Liver (tissue), 9 donors: ENCODE measurements around the gene MTMR2. TPM values are rescaled to one million over a fixed set of nuclear protein-coding genes. Genes with fewer than 3 reads are reported as not detected.

Experiments
- DNase-seq: peaks from one replicate; pipeline ENCODE4 v3.0.0-alpha.2; 2017; ENCODE audit warnings: low spot score
- H3K27ac ChIP-seq, 2 donors: one replicate each; pipeline ENCODE4 v1.7.0; 2013; ENCODE audit warnings: inconsistent platforms in 2 of 2, low read length in 2 of 2, control low read depth in 1 of 2, low read depth in 1 of 2, mild to moderate bottlenecking in 1 of 2
- H3K27me3 ChIP-seq, 4 donors: one replicate each; pipeline versions ENCODE4 v1.6.1 to v1.7.0; 2013; ENCODE audit warnings: low read length in 3 of 4, inconsistent platforms in 1 of 4, mild to moderate bottlenecking in 1 of 4, moderate library complexity in 1 of 4; ENCODE audit not compliant: control insufficient read depth in 4 of 4, insufficient read depth in 4 of 4
- H3K36me3 ChIP-seq, 4 donors: one replicate each; pipeline versions ENCODE4 v1.6.1 to v1.7.0; 2013; ENCODE audit warnings: low read length in 3 of 4, mild to moderate bottlenecking in 3 of 4, low read depth in 1 of 4, moderate library complexity in 1 of 4; ENCODE audit not compliant: control insufficient read depth in 4 of 4, insufficient read depth in 3 of 4
- H3K4me1 ChIP-seq, 4 donors: one replicate each; pipeline versions ENCODE4 v1.6.1 to v1.7.0; 2013; ENCODE audit warnings: low read length in 3 of 4, mild to moderate bottlenecking in 3 of 4, moderate library complexity in 1 of 4; ENCODE audit not compliant: control insufficient read depth in 4 of 4, insufficient read depth in 4 of 4
- H3K4me3 ChIP-seq, 3 donors: one replicate each; pipeline versions ENCODE4 v1.6.1 to v1.7.0; 2013; ENCODE audit warnings: low read length in 3 of 3, control low read depth in 1 of 3, low read depth in 1 of 3, mild to moderate bottlenecking in 1 of 3
- H3K9ac ChIP-seq, 2 donors: one replicate each; pipeline ENCODE4 v1.7.0; 2013; ENCODE audit warnings: low read length in 2 of 2, mild to moderate bottlenecking in 2 of 2, moderate library complexity in 2 of 2, control low read depth in 1 of 2, low read depth in 1 of 2
- H3K9me3 ChIP-seq, 4 donors: one replicate each; pipeline versions ENCODE4 v1.6.1 to v1.7.0; 2013; ENCODE audit warnings: low read length in 3 of 4; ENCODE audit not compliant: control insufficient read depth in 4 of 4
- CTCF ChIP-seq: fragments of 150-350 bp; IDR thresholded peaks from 2 replicates; pipeline ENCODE4 v1.5.1; 2017; ENCODE audit warnings: improper control_type of control experiment, low read depth, low read length; ENCODE audit not compliant: missing input control
- EGR1 ChIP-seq, 2 donors: IDR thresholded peaks; 2 replicates each; pipeline ENCODE4 v1.6.1; 2016 to 2018; ENCODE audit warnings: antibody characterized with exemption in 2 of 2, low read depth in 2 of 2
- FOXA1 ChIP-seq: IDR thresholded peaks from 2 replicates; pipeline ENCODE4 v1.6.1; 2016; ENCODE audit warnings: antibody characterized with exemption
- FOXA2 ChIP-seq: IDR thresholded peaks from 2 replicates; pipeline ENCODE4 v1.6.1; 2016; ENCODE audit warnings: antibody characterized with exemption
- GABPA ChIP-seq, 2 donors: IDR thresholded peaks in 1 of 2; conservative IDR thresholded peaks in 1 of 2; 2 replicates each; pipeline ENCODE4 v1.6.1; 2016; ENCODE audit warnings: antibody characterized with exemption in 2 of 2, mild to moderate bottlenecking in 1 of 2, moderate library complexity in 1 of 2
- HNF4A ChIP-seq, 2 donors: conservative IDR thresholded peaks; 2 replicates each; pipeline ENCODE4 v1.6.1; 2016; ENCODE audit warnings: antibody characterized with exemption in 2 of 2, mild to moderate bottlenecking in 2 of 2
- HNF4G ChIP-seq: IDR thresholded peaks from 2 replicates; pipeline ENCODE4 v1.6.1; 2016; ENCODE audit warnings: antibody characterized with exemption
- JUND ChIP-seq, 2 donors: IDR thresholded peaks; 2 replicates each; pipeline ENCODE4 v1.6.1; 2016; ENCODE audit warnings: antibody characterized with exemption in 2 of 2
- NR2F2 ChIP-seq: IDR thresholded peaks from 2 replicates; pipeline ENCODE4 v1.6.1; 2016; ENCODE audit warnings: antibody characterized with exemption
- RAD21 ChIP-seq, 2 donors: IDR thresholded peaks; 2 replicates each; pipeline ENCODE4 v1.6.1; 2016; ENCODE audit warnings: antibody characterized with exemption in 2 of 2, mild to moderate bottlenecking in 2 of 2
- RXRA ChIP-seq, 2 donors: IDR thresholded peaks; 2 replicates each; pipeline ENCODE4 v1.6.1; 2017 to 2018; ENCODE audit warnings: antibody characterized with exemption in 2 of 2, mild to moderate bottlenecking in 1 of 2
- SP1 ChIP-seq: IDR thresholded peaks from 2 replicates; pipeline ENCODE4 v1.6.1; 2018; ENCODE audit warnings: antibody characterized with exemption, mild to moderate bottlenecking
- TAF1 ChIP-seq: conservative IDR thresholded peaks from 2 replicates; pipeline ENCODE4 v1.6.1; 2016; ENCODE audit warnings: antibody characterized with exemption, mild to moderate bottlenecking
- YY1 ChIP-seq: IDR thresholded peaks from 2 replicates; pipeline ENCODE4 v1.6.1; 2016; ENCODE audit warnings: antibody characterized with exemption, mild to moderate bottlenecking
- WGBS: extraction: QIAGEN DNeasy Blood & Tissue Kit; methylation state at CpG from one replicate; pipeline ENCODE4 v1.1.7; 2013; 5-methylcytosine and 5-hydroxymethylcytosine counted together
- polyA plus RNA-seq, 2 donors: library from polyadenylated mRNA; stranded (reverse) in 1 of 2; unstranded in 1 of 2; fragments of 200-250 nt in 1 of 2; fragments of >200 nt in 1 of 2; fragmentation: Nextera tagmentation in 1 of 2; extraction: Ambion mirVana in 1 of 2; gene quantifications; one replicate each; pipeline versions ENCODE4 v1.2.1 to v1.2.3, GENCODE V29; 2013 to 2015
- total RNA-seq, 2 donors: library from RNA; depleted of rRNA; stranded (reverse); fragments of >200 nt; gene quantifications; one replicate each; pipeline ENCODE4 v1.2.3, GENCODE V29; 2014
- TF ChIP-seq, protein P1 (sequence below): IDR thresholded peaks from 2 replicates; pipeline ENCODE4 v1.6.1; 2016; ENCODE audit warnings: antibody characterized with exemption, mild to moderate bottlenecking
- TF ChIP-seq, protein P2 (sequence below): IDR thresholded peaks from 2 replicates; pipeline ENCODE4 v1.6.1; 2016; ENCODE audit warnings: antibody characterized with exemption
- TF ChIP-seq, protein P3 (sequence below): IDR thresholded peaks from 2 replicates; pipeline ENCODE4 v1.6.1; 2016; ENCODE audit warnings: antibody characterized with exemption
- TF ChIP-seq, protein P4 (sequence below): IDR thresholded peaks from 2 replicates; pipeline ENCODE4 v1.6.1; 2016; ENCODE audit warnings: antibody characterized with exemption
- donor health status: healthy.
- donor health status: healthy.
- donor health status: healthy.
- donor health status: healthy.
- donor health status: healthy.

Gene MTMR2
- total and polyA plus RNA-seq, 4 donors: 2.0 to 9.5 (median 3.1) TPM

DNA sequence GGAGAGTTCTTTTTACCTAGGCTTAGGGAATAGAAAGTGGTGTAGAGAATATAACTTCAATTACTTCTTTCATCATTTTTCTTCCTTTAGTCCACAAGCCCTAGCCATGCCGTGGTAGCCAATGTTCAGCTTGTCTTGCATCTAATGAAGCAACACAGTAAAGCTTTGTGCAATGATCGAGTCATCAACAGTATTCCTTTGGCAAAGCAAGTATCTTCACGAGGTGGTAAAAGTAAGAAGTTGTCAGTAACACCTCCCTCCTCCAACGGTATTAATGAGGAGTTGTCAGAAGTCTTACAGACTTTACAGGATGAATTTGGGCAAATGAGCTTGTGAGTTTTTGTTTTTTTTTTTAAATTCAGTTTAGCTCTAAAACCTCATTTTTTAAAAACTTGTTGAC lies 96.2 kb downstream of the MTMR2 start:
- Histone ChIP-seq H3K27ac (no peak overlapping the region), H3K36me3 (peaks cover 7 to 58% (median 34%) of the 10 kb centered on the region in 4 donors), H3K9me3 (no peaks in the 10 kb centered on the region), H3K9ac (no peak overlapping the region), H3K4me1 (no peaks in the 10 kb centered on the region), H3K27me3 (no peaks in the 10 kb centered on the region), H3K4me3 (no peak overlapping the region)
- WGBS: 93% methylated on average over 4 of the region's 4 CpGs
- no peak for TF ChIP-seq JUND (IDR thresholded peaks at IDR 0.05)
- TF ChIP-seq GABPA (IDR thresholded peaks at IDR 0.05 in 1 of 2, conservative IDR thresholded peaks at IDR 0.05 in 1 of 2): no peak
- no peak for TF ChIP-seq NR2F2
- TF ChIP-seq RAD21 (IDR thresholded peaks at IDR 0.05): no peak
- TF ChIP-seq, protein P1, sequence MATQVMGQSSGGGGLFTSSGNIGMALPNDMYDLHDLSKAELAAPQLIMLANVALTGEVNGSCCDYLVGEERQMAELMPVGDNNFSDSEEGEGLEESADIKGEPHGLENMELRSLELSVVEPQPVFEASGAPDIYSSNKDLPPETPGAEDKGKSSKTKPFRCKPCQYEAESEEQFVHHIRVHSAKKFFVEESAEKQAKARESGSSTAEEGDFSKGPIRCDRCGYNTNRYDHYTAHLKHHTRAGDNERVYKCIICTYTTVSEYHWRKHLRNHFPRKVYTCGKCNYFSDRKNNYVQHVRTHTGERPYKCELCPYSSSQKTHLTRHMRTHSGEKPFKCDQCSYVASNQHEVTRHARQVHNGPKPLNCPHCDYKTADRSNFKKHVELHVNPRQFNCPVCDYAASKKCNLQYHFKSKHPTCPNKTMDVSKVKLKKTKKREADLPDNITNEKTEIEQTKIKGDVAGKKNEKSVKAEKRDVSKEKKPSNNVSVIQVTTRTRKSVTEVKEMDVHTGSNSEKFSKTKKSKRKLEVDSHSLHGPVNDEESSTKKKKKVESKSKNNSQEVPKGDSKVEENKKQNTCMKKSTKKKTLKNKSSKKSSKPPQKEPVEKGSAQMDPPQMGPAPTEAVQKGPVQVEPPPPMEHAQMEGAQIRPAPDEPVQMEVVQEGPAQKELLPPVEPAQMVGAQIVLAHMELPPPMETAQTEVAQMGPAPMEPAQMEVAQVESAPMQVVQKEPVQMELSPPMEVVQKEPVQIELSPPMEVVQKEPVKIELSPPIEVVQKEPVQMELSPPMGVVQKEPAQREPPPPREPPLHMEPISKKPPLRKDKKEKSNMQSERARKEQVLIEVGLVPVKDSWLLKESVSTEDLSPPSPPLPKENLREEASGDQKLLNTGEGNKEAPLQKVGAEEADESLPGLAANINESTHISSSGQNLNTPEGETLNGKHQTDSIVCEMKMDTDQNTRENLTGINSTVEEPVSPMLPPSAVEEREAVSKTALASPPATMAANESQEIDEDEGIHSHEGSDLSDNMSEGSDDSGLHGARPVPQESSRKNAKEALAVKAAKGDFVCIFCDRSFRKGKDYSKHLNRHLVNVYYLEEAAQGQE: no peak
- TF ChIP-seq HNF4G: no peak
- TF ChIP-seq YY1: no peak
- no peak for TF ChIP-seq EGR1 (IDR thresholded peaks at IDR 0.05; ENCODE audit: low read depth in 2 of 2)
- TF ChIP-seq SP1: no peak
- TF ChIP-seq, protein P2, sequence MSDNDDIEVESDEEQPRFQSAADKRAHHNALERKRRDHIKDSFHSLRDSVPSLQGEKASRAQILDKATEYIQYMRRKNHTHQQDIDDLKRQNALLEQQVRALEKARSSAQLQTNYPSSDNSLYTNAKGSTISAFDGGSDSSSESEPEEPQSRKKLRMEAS: no peak
- no peak for TF ChIP-seq HNF4A (conservative IDR thresholded peaks at IDR 0.05)
- TF ChIP-seq, protein P3, sequence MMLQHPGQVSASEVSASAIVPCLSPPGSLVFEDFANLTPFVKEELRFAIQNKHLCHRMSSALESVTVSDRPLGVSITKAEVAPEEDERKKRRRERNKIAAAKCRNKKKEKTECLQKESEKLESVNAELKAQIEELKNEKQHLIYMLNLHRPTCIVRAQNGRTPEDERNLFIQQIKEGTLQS: no peak
- TF ChIP-seq TAF1: no peak
- TF ChIP-seq FOXA2: no peak
- no peak for TF ChIP-seq FOXA1
- no peak for TF ChIP-seq RXRA (IDR thresholded peaks at IDR 0.05)
- TF ChIP-seq, protein P4, sequence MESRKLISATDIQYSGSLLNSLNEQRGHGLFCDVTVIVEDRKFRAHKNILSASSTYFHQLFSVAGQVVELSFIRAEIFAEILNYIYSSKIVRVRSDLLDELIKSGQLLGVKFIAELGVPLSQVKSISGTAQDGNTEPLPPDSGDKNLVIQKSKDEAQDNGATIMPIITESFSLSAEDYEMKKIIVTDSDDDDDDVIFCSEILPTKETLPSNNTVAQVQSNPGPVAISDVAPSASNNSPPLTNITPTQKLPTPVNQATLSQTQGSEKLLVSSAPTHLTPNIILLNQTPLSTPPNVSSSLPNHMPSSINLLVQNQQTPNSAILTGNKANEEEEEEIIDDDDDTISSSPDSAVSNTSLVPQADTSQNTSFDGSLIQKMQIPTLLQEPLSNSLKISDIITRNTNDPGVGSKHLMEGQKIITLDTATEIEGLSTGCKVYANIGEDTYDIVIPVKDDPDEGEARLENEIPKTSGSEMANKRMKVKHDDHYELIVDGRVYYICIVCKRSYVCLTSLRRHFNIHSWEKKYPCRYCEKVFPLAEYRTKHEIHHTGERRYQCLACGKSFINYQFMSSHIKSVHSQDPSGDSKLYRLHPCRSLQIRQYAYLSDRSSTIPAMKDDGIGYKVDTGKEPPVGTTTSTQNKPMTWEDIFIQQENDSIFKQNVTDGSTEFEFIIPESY: no peak
- TF ChIP-seq CTCF: no peak
- DNase-seq: no peak
